ENCODE data around the gene GAS5. TPM values are rescaled to one million over a fixed set of nuclear protein-coding genes. Genes with fewer than 3 reads are reported as not detected.

The GAS5 gene
- total and polyA plus RNA-seq, 2 of the 8 experiments (the other 6 are each of a cell fraction or from before 2014, with no cell fraction given): 799 to 1,238 TPM

- no peak for TF ChIP-seq CTCF (IDR thresholded peaks at IDR 0.05; ENCODE audit: control extremely low read depth in 1 of 3, insufficient read depth in 1 of 3, low read depth in 1 of 3, low read length in 3 of 3)
These were observed 43.3 kb downstream of the GAS5 start, which contains the start of the genes CENPL and DARS2 (continued) for GRCh38 chr1:173824315-173825081.
